Brain microvascular endothelial cell (primary cell): ENCODE measurements around the gene SNX8.
A peak's percentile ranks its signal among the peaks of the same experiment; 100 is the strongest.

ENCODE experiments used
- DNase-seq: peaks from one replicate; pipeline ENCODE4 v3.0.0-alpha.2; 2020
- H3K27ac ChIP-seq: fragments of 250-450 bp; sonication (Bioruptor Pico); 2 replicates; pipeline ENCODE4 v1.5.1; 2020; ENCODE audit warnings: mild to moderate bottlenecking, moderate library complexity
- H3K27me3 ChIP-seq: fragments of 250-450 bp; sonication (Bioruptor Pico); replicated peaks from 2 replicates; pipeline ENCODE4 v1.5.1; 2020; ENCODE audit warnings: mild to moderate bottlenecking
- H3K36me3 ChIP-seq: fragments of 250-450 bp; sonication (Bioruptor Pico); replicated peaks from 2 replicates; pipeline ENCODE4 v1.5.1; 2020; ENCODE audit warnings: mild to moderate bottlenecking
- H3K4me3 ChIP-seq: 2 replicates; pipeline ENCODE4 v1.5.1; 2011; ENCODE audit warnings: low read depth, mild to moderate bottlenecking, control low read depth, low read length, moderate library complexity
- in situ Hi-C: cut with HindIII; loops from 2 replicates; pipeline ENCODE4 v1.10.0; 2017; ENCODE audit warnings: low sequenced_read_pairs, low pct_ligation_motif_present
- TF ChIP-seq, protein P1 (sequence below): IDR thresholded peaks from 2 replicates; pipeline ENCODE4 v1.5.1; 2011; ENCODE audit warnings: low read depth, mild to moderate bottlenecking, moderate library complexity, low read length, control low read depth, inconsistent platforms; ENCODE audit errors: missing control alignments

SNX8 gene

DNA sequence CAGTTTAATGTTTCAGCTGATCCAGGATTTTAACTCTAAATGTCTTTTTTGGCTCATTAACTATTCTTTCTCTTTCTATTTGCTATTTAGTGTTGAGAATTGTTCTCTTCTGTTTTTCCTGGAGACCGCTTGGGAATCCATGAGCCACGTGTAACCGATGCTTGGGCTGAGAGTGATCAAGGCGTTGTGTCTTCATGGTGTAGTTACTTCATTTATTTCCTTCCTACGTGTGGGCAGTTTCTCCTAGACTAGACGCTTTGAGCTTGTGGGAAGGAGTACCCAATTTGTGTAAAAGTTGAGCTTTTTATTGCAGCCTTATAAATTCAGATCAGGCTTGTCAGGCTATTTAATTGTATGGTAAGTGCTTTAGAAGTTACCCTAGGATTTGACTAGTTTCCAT, 43.3 kb upstream of the SNX8 start:
- TF ChIP-seq, protein P1, sequence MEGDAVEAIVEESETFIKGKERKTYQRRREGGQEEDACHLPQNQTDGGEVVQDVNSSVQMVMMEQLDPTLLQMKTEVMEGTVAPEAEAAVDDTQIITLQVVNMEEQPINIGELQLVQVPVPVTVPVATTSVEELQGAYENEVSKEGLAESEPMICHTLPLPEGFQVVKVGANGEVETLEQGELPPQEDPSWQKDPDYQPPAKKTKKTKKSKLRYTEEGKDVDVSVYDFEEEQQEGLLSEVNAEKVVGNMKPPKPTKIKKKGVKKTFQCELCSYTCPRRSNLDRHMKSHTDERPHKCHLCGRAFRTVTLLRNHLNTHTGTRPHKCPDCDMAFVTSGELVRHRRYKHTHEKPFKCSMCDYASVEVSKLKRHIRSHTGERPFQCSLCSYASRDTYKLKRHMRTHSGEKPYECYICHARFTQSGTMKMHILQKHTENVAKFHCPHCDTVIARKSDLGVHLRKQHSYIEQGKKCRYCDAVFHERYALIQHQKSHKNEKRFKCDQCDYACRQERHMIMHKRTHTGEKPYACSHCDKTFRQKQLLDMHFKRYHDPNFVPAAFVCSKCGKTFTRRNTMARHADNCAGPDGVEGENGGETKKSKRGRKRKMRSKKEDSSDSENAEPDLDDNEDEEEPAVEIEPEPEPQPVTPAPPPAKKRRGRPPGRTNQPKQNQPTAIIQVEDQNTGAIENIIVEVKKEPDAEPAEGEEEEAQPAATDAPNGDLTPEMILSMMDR: no peak
- in situ Hi-C loops: no loop called here
- Histone ChIP-seq H3K4me3 (no peak overlapping the region), H3K27ac (no peak overlapping the region), H3K27me3 (no peaks in the 10 kb centered on the region), H3K36me3 (peaks cover 28% of the 10 kb centered on the region)
- no peak for DNase-seq

DNA sequence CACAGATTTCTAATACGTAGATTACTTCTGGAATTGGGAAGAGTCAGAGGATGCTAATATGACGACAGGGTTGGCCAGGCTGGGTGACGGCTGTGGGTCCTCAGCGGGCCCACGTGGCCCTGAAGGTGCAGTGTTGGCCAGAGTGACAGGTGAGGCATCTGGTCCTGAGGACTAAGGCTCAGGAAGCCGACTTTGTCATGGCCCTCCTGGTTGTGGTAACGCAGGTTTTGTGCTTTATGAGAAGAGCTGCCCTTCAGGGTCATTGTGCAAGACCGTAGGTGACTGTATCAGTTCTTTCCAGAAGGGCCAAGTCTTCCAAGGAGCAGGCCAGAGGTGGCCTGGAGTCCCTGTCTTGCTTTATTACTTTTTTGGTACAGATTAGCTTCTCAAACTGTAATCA, 42.9 kb upstream of the SNX8 start:
- TF ChIP-seq, protein P1: no peak
- in situ Hi-C loops: no loop called here
- H3K27me3 ChIP-seq: no peaks in the 10 kb centered on the region
- no peak overlapping the region for H3K27ac ChIP-seq
- H3K36me3 ChIP-seq: peaks cover 24% of the 10 kb centered on the region
- DNase-seq: no peak
- no peak overlapping the region for H3K4me3 ChIP-seq

GRCh38 chr7:2355705-2356008, 41.4 kb upstream of the SNX8 start:
- TF ChIP-seq, protein P1: no peak
- no peak for DNase-seq
- peak overlapping the region; percentile 100 for H3K27ac ChIP-seq

DNA sequence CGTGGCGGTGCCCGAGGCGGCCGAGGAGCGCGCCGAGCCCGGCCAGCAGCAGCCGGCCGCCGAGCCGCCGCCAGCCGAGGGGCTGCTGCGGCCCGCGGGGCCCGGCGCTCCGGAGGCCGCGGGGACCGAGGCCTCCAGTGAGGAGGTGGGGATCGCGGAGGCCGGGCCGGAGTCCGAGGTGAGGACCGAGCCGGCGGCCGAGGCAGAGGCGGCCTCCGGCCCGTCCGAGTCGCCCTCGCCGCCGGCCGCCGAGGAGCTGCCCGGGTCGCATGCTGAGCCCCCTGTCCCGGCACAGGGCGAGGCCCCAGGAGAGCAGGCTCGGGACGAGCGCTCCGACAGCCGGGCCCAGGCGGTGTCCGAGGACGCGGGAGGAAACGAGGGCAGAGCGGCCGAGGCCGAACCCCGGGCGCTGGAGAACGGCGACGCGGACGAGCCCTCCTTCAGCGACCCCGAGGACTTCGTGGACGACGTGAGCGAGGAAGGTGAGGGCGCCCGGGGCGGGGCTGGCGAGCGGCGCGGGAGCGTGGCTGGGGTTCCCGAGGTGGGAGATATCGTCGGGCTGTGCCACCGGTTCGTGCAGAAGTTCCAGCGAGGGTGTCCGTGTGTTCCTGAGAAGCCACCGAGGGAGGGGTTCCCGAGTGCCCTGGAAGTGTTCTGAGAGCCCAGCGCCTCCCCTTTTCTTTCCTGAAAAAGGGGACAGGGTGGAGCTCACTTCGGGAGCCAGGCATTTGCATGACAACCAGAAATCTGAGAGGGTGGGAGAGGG, 40.9 kb upstream of the SNX8 start:
- Histone ChIP-seq H3K4me3 (peak overlapping the region; percentile 94), H3K27ac (peak overlapping the region; percentile 100), H3K27me3 (no peaks in the 10 kb centered on the region), H3K36me3 (peaks cover 7% of the 10 kb centered on the region)
- TF ChIP-seq, protein P1: no peak
- in situ Hi-C loops: no loop called here
- DNase-seq: no peak

More at GRCh38 chr7:2355705-2356008, 41.4 kb upstream of the SNX8 start:
- in situ Hi-C loops: no loop called here
- Histone ChIP-seq H3K27me3 (no peaks in the 10 kb centered on the region), H3K36me3 (peaks cover 10% of the 10 kb centered on the region), H3K4me3 (peak overlapping the region; percentile 94)

- peak within 1 kb of the TSS; percentile 100 for H3K27ac ChIP-seq
- H3K4me3 ChIP-seq: peak within 1 kb of the TSS; percentile 94
- TF ChIP-seq, protein P1: no peak
- no peaks in the 10 kb centered on the region for H3K27me3 ChIP-seq
- peak; percentile 78 for DNase-seq
- in situ Hi-C loops: no loop called here
- peaks cover 7% of the 10 kb centered on the region for H3K36me3 ChIP-seq
Observed at GRCh38 chr7:2354186-2354938, 40.1 kb upstream of the SNX8 start, which contains the start of gene EIF3B. TSS of gene EIF3B (plus strand) at chr7:2354827. CDS start at chr7:2354922, 95 bp downstream.
